ENCODE data around the gene CHRNE. TPM values are rescaled to one million over a fixed set of nuclear protein-coding genes. Genes with fewer than 3 reads are reported as not detected.

The CHRNE gene
- total RNA-seq, 1 donor from 2014 or later = 0.98 TPM

GRCh38 chr17:4901108-4901647 lies 1.7 kb downstream of the CHRNE start:
- no peaks in the 10 kb centered on the region for H3K9me3 ChIP-seq
- H3K27ac ChIP-seq = peak overlapping the region; percentile 42
- H3K36me3 ChIP-seq = peaks cover 0 to 15% of the 10 kb centered on the region in 2 donors
- H3K27me3 ChIP-seq = no peaks in the 10 kb centered on the region
- H3K4me3 ChIP-seq = peak overlapping the region; percentile 4 to 56
- no peak for DNase-seq (ENCODE audit: extremely low spot score in 2 of 2)
- peaks cover 29% of the 10 kb centered on the region for H3K4me1 ChIP-seq
- TF ChIP-seq POLR2AphosphoS5 (IDR thresholded peaks at IDR 0.05; ENCODE audit: insufficient read depth in 1 of 2, low read depth in 1 of 2) (no peak), CTCF (IDR thresholded peaks at IDR 0.05) (no peak)
- intact Hi-C loops (cut with DNase I) = loop anchor here (10.0 kb wide), 1 partner anchor 164 kb away; no protein-coding TSS in a partner anchor

- Histone ChIP-seq H3K9me3 (no peaks in the 10 kb centered on the region), H3K27me3 (no peaks in the 10 kb centered on the region), H3K27ac (no peak overlapping the region), H3K4me3 (peak overlapping the region; percentile 50 to 56), H3K36me3 (peaks cover 0 to 22% of the 10 kb centered on the region in 2 donors), H3K4me1 (peaks cover 29% of the 10 kb centered on the region)
- TF ChIP-seq CTCF (IDR thresholded peaks at IDR 0.05) = no peak
- TF ChIP-seq POLR2AphosphoS5 (IDR thresholded peaks at IDR 0.05; ENCODE audit: insufficient read depth in 1 of 2, low read depth in 1 of 2) = no peak
- TF ChIP-seq POLR2A (IDR thresholded peaks at IDR 0.05) = no peak
- no peak for DNase-seq (ENCODE audit: extremely low spot score in 2 of 2)
- intact Hi-C loops (cut with DNase I) = loop anchor here (10.0 kb wide), 1 partner anchor 164 kb away; no protein-coding TSS in a partner anchor
Observed at GRCh38 chr17:4900231-4901107, 2.4 kb downstream of the CHRNE start.

- Histone ChIP-seq H3K4me1 (peaks cover 29% of the 10 kb centered on the region), H3K4me3 (peak within 1 kb of the TSS; percentile 50 to 56), H3K9me3 (no peaks in the 10 kb centered on the region), H3K27ac (peak within 1 kb of the TSS; percentile 10), H3K27me3 (no peaks in the 10 kb centered on the region), H3K36me3 (peaks cover 0 to 30% of the 10 kb centered on the region in 2 donors)
- DNase-seq (ENCODE audit: extremely low spot score in 2 of 2) = no peak
- peak in 1 of 2 donors; percentile 72 for TF ChIP-seq POLR2AphosphoS5 (IDR thresholded peaks at IDR 0.05; ENCODE audit: insufficient read depth in 1 of 2, low read depth in 1 of 2)
- TF ChIP-seq POLR2A (IDR thresholded peaks at IDR 0.05) = no peak
- intact Hi-C loops (cut with DNase I) = loop anchor here (10.0 kb wide), 1 partner anchor 165 kb away; no protein-coding TSS in a partner anchor
Observed at GRCh38 chr17:4899341-4900230, 3.3 kb downstream of the CHRNE start, which contains the start of gene C17orf107. C17orf107 (plus strand) TSS chr17:4899536; CDS start chr17:4899763, 227 bp downstream.

- no peak for DNase-seq (ENCODE audit: extremely low spot score in 2 of 2)
- intact Hi-C loops (cut with DNase I) = no loop called here
- TF ChIP-seq POLR2A (IDR thresholded peaks at IDR 0.05) (no peak), POLR2AphosphoS5 (IDR thresholded peaks at IDR 0.05; ENCODE audit: insufficient read depth in 1 of 2, low read depth in 1 of 2) (no peak), CTCF (IDR thresholded peaks at IDR 0.05) (no peak)
- Histone ChIP-seq H3K4me1 (peaks cover 29% of the 10 kb centered on the region), H3K36me3 (peaks cover 0 to 37% of the 10 kb centered on the region in 2 donors), H3K27ac (peak overlapping the region; percentile 10), H3K27me3 (no peaks in the 10 kb centered on the region), H3K4me3 (peak overlapping the region; percentile 50 to 56), H3K9me3 (no peaks in the 10 kb centered on the region)
Observed at GRCh38 chr17:4898927-4899326, 4.0 kb downstream of the CHRNE start.

- Histone ChIP-seq H3K27me3 (no peaks in the 10 kb centered on the region), H3K27ac (no peak overlapping the region), H3K4me1 (peaks cover 27% of the 10 kb centered on the region), H3K36me3 (peaks cover 0 to 42% of the 10 kb centered on the region in 2 donors), H3K4me3 (no peak overlapping the region), H3K9me3 (no peaks in the 10 kb centered on the region)
- TF ChIP-seq POLR2AphosphoS5 (IDR thresholded peaks at IDR 0.05; ENCODE audit: insufficient read depth in 1 of 2, low read depth in 1 of 2) (no peak), CTCF (IDR thresholded peaks at IDR 0.05) (no peak), POLR2A (IDR thresholded peaks at IDR 0.05) (no peak)
- intact Hi-C loops (cut with DNase I) = no loop called here
- DNase-seq (ENCODE audit: extremely low spot score in 2 of 2) = no peak
Observed at GRCh38 chr17:4898351-4898750, 4.5 kb downstream of the CHRNE start.
